GM12873 (cell line): ENCODE data around the gene NRCAM.

Experiments
- CTCF ChIP-seq: IDR thresholded peaks from 2 replicates; pipeline ENCODE4 v1.5.1; 2012; ENCODE audit warnings: low read depth, mild to moderate bottlenecking, moderate library complexity, low read length, control low read depth; ENCODE audit not compliant: insufficient read depth; ENCODE audit errors: missing control alignments

The NRCAM gene

GRCh38 chr7:108099713-108100112, 356.5 kb downstream of the NRCAM start:
- no peak for TF ChIP-seq CTCF

GRCh38 chr7:108097703-108098102, 358.5 kb downstream of the NRCAM start:
- TF ChIP-seq CTCF = peak; percentile 42
